Occipital lobe (tissue), 2 donors: ENCODE data around the gene TBC1D1. TPM values are rescaled to one million over a fixed set of nuclear protein-coding genes. Genes with fewer than 3 reads are reported as not detected.

Source experiments
- DNase-seq: peaks from one replicate; lab custom pipeline; 2025; lab: John Stamatoyannopoulos, UW
- total RNA-seq: library from RNA; depleted of rRNA; stranded (reverse); fragments of >200 nt; gene quantifications from one replicate; pipeline ENCODE4 v1.2.3, GENCODE V29; 2014

Gene TBC1D1
- total RNA-seq, 1 donor from 2014 or later: 57.2 TPM

GRCh38 chr4:38045289-38045988, 154.6 kb downstream of the TBC1D1 start:
- DNase-seq: no peak

GRCh38 chr4:38046727-38047489, 156.0 kb downstream of the TBC1D1 start:
- DNase-seq: no peak

GRCh38 chr4:38049545-38050170, 158.8 kb downstream of the TBC1D1 start:
- no peak for DNase-seq

GRCh38 chr4:38050560-38051350, 159.9 kb downstream of the TBC1D1 start:
- DNase-seq: no peak

GRCh38 chr4:38055566-38055965, 164.7 kb downstream of the TBC1D1 start:
- DNase-seq: no peak

GRCh38 chr4:38056011-38056685, 165.3 kb downstream of the TBC1D1 start:
- DNase-seq: no peak

- DNase-seq: no peak
These were observed 167.3 kb downstream of the TBC1D1 start for GRCh38 chr4:38058151-38058550.

- DNase-seq: no peak
These were observed 170.0 kb downstream of the TBC1D1 start for GRCh38 chr4:38060829-38061431.

- no peak for DNase-seq
These were observed 171.3 kb downstream of the TBC1D1 start for GRCh38 chr4:38062088-38062775.

- no peak for DNase-seq
These were observed 171.9 kb downstream of the TBC1D1 start for GRCh38 chr4:38062776-38063097.

GRCh38 chr4:38065176-38065575, 174.3 kb downstream of the TBC1D1 start:
- DNase-seq: no peak

GRCh38 chr4:38065900-38066299, 175.0 kb downstream of the TBC1D1 start:
- no peak for DNase-seq

- no peak for DNase-seq
These were observed 176.6 kb downstream of the TBC1D1 start for GRCh38 chr4:38067499-38067898.

GRCh38 chr4:38068107-38068506, 177.2 kb downstream of the TBC1D1 start:
- DNase-seq: no peak

- DNase-seq: no peak
These were observed 178.4 kb downstream of the TBC1D1 start for GRCh38 chr4:38069271-38069760.

- no peak for DNase-seq
These were observed 181.0 kb downstream of the TBC1D1 start for GRCh38 chr4:38071801-38072431.

- no peak for DNase-seq
These were observed 181.7 kb downstream of the TBC1D1 start for GRCh38 chr4:38072578-38072977.

GRCh38 chr4:38073596-38074234, 182.8 kb downstream of the TBC1D1 start:
- no peak for DNase-seq
